ENCODE data around the gene PAX7.

Gene PAX7

DNA sequence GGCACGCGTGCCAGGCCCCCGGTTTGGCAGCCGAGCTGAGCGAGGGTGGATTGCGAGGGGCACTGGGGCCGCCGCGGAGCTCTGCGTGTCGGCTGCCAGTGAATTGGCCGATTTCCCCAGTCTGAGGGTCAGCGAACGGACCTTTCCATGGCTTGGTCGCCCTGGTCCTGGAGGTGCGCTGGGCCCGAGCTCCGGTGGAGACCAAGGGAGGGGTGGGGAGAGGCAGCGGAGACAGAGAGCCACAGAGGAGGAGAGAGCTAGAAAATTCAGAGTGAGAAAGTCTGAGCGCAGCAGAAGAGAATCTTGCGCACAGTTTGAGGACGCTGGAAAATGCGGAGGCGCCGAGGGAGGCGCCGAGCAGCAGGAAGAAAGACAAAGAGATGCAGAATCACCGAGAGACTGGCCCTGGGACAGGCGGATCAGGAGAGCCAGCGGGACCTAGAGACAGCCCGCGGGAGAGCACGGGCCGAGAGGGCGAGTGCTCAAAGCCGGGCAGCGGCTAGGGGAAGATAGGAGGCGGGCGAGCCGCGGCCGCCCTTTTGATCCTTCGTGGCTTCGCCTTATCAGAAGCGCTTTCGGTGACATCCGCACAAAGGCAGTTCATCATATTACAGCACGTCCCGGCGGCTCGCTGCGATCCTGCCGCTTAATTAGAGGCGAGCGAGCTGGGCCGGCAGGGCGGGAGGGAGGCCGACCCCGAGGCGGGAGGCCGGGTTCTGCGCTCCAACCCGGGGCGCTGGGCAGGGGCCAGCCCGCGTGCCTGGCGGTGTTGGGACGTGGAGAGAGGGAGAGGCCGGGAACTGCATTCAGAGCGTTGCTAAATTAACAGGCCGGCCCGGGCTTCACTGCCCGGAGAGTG lies 12.7 kb downstream of the PAX7 start:
- peaks cover 98% of the 10 kb centered on the region for H3K27me3 ChIP-seq (ENCODE audit: control insufficient read depth, insufficient read depth, low read length)
- peaks cover 62% of the 10 kb centered on the region for H3K4me1 ChIP-seq (ENCODE audit: control insufficient read depth, insufficient read depth, low read length)

DNA sequence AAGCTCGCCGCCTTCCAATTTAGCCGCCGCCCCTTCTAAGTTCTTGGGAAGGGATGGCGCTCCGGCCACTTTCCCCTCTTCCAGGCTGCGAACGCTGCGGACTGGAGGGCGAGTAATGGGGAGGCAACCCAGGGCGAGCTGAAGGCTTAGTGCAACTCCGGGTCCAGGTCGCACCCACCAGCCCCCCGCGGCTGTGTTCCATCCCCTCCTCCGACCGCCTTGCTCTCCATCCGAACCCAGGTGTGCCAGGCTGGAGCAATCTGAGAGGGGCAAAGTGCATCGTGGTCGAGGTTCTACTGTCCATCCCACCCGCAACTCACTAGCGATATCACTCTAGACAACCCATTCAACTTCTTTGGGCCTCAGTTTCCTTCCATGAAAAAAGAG lies 13.4 kb downstream of the PAX7 start:
- H3K9me3 ChIP-seq (ENCODE audit: control insufficient read depth, insufficient read depth, low read depth, low read length): no peaks in the 10 kb centered on the region
- peak overlapping the region; percentile 47 for H3K4me3 ChIP-seq (ENCODE audit: low read depth, low read length)
- peaks cover 98% of the 10 kb centered on the region for H3K27me3 ChIP-seq (ENCODE audit: control insufficient read depth, insufficient read depth, low read length)
- H3K36me3 ChIP-seq (ENCODE audit: control insufficient read depth, insufficient read depth, low read length): no peaks in the 10 kb centered on the region
- no peak overlapping the region for H3K27ac ChIP-seq (ENCODE audit: low read depth, low read length)
- H3K9ac ChIP-seq (ENCODE audit: low read length): no peak overlapping the region
- peaks cover 63% of the 10 kb centered on the region for H3K4me1 ChIP-seq (ENCODE audit: control insufficient read depth, insufficient read depth, low read length)

More for the DNA sequence above, 12.7 kb downstream of the PAX7 start:
- H3K36me3 ChIP-seq (ENCODE audit: control insufficient read depth, insufficient read depth, low read length): no peaks in the 10 kb centered on the region
- H3K4me3 ChIP-seq (ENCODE audit: low read depth, low read length): peak overlapping the region; percentile 47
- H3K27ac ChIP-seq (ENCODE audit: low read depth, low read length): no peak overlapping the region
- H3K9me3 ChIP-seq (ENCODE audit: control insufficient read depth, insufficient read depth, low read depth, low read length): no peaks in the 10 kb centered on the region
- H3K9ac ChIP-seq (ENCODE audit: low read length): peak overlapping the region; percentile 36

DNA sequence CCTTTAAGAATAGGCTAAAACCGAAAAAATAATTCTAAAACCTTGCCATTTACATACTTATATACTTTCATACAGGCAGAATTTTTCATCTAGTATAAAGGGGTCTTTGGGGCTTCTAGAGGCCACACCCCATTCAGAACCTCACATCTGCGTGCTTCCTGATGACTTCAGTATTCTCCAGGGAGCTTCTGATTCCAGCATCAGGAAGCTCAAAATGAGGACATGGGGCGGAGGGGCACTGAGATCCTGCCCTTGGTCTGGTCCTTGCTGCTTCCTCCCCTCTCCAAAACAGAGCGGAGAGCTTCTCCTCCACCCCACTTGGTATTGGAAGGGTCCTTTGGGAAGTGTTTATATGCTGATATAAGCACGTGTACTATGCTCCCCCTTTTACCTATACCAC lies 13.8 kb downstream of the PAX7 start:
- H3K9ac ChIP-seq (ENCODE audit: low read length): no peak overlapping the region
- peaks cover 63% of the 10 kb centered on the region for H3K4me1 ChIP-seq (ENCODE audit: control insufficient read depth, insufficient read depth, low read length)
- H3K9me3 ChIP-seq (ENCODE audit: control insufficient read depth, insufficient read depth, low read depth, low read length): no peaks in the 10 kb centered on the region
- H3K27ac ChIP-seq (ENCODE audit: low read depth, low read length): no peak overlapping the region
- peaks cover 98% of the 10 kb centered on the region for H3K27me3 ChIP-seq (ENCODE audit: control insufficient read depth, insufficient read depth, low read length)
- no peaks in the 10 kb centered on the region for H3K36me3 ChIP-seq (ENCODE audit: control insufficient read depth, insufficient read depth, low read length)
- no peak overlapping the region; the same call in 1 of the 2 replicates for H3K4me3 ChIP-seq (ENCODE audit: low read depth, low read length)

DNA sequence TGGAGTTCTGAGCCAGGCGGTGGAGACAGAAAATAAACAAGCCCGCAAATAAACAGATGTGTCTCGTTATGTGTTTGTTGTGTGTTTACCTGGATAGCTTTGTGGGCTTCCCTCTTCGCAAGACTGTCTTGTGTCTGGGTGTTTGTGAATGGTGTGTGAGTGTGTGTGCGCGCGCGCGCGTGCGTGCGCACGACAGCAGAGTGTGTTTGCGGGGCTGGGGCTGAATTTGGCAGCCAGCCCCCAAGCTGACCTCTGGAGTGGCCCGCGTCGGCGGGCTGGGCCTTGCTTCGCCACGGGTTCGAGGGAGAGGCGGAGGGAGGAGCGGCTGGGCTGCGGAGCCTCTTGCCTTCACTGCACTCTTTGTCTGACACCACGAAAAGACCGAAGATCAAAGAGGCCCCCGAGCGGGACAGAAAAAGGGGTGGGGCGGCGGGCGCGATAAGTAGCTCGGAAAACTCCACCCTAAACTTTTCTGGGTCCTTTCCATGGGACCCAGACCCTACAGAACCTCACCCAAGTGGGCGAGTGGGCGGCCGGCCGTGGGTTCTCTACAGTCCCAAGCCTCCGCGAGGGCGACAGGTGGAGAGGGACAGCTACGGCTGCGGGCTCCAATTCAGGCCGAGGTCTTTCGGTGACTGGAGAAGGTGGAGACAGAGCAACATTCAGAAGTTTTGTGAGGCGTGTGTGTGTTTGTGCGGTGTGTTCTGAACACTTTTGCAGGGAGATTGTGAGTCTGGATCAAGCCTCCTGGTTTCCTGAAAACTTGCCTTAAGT lies 14.5 kb downstream of the PAX7 start:
- Histone ChIP-seq H3K36me3 (ENCODE audit: control insufficient read depth, insufficient read depth, low read length) (no peaks in the 10 kb centered on the region), H3K9me3 (ENCODE audit: control insufficient read depth, insufficient read depth, low read depth, low read length) (no peaks in the 10 kb centered on the region), H3K4me1 (ENCODE audit: control insufficient read depth, insufficient read depth, low read length) (peaks cover 67% of the 10 kb centered on the region), H3K27ac (ENCODE audit: low read depth, low read length) (no peak overlapping the region), H3K9ac (ENCODE audit: low read length) (no peak overlapping the region), H3K27me3 (ENCODE audit: control insufficient read depth, insufficient read depth, low read length) (peaks cover 98% of the 10 kb centered on the region), H3K4me3 (ENCODE audit: low read depth, low read length) (no peak overlapping the region)

DNA sequence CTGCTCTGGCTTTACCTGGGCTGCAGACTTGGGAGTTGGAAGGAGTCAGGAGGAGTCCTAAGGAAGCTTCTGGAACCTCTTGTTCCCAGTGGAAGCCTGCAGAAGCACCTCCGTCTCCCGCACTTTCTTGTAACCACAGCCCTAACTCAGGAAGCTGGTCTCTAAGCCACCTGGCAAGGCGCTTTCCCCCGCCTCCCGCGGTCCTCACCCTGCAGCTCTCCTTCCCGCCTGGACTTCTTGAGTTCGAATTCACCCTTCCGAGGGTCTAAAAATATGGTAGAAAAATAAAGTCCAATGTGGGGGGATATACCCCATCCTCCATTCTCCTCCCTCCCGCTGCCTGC lies 15.1 kb downstream of the PAX7 start:
- H3K4me1 ChIP-seq (ENCODE audit: control insufficient read depth, insufficient read depth, low read length): peaks cover 73% of the 10 kb centered on the region
- no peaks in the 10 kb centered on the region for H3K36me3 ChIP-seq (ENCODE audit: control insufficient read depth, insufficient read depth, low read length)
- H3K27ac ChIP-seq (ENCODE audit: low read depth, low read length): no peak overlapping the region
- H3K27me3 ChIP-seq (ENCODE audit: control insufficient read depth, insufficient read depth, low read length): peaks cover 98% of the 10 kb centered on the region
- no peak overlapping the region for H3K4me3 ChIP-seq (ENCODE audit: low read depth, low read length)
- H3K9me3 ChIP-seq (ENCODE audit: control insufficient read depth, insufficient read depth, low read depth, low read length): no peaks in the 10 kb centered on the region
- H3K9ac ChIP-seq (ENCODE audit: low read length): no peak overlapping the region

DNA sequence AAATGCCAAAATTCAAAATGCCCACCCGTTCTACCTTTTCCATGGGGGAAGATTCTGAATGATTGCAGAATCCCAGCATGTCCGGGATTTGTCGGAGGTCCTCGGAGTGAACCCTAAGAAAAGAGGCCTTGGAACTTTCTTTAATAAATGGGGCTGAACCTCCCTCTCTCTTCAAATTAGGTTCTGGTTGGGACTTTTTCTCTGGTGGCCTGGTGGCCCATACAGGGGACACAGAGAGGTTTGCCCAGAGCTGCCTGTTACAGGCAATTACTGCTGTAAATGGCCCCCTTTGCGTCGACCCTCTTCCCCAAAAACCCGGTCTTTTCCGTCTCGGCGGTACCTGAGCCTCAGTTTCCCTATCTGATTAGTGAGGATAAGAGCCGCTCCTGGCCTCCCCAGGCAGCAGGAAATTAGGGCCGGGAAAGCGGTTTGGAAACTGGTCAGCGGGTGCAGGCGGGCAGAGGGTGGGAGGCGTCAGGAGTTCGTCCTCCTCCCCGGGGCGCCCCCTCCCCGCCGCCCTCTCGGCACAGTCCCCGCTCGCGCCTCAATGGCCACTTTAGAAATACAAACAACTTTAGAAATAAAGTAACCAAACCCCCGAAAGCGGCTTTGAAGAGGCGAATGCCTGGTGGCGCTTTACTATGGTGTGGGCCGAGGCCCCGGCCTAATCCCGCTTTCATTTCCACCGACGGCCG lies 15.6 kb downstream of the PAX7 start:
- peak overlapping the region; percentile 33 for H3K4me3 ChIP-seq (ENCODE audit: low read depth, low read length)
- H3K27ac ChIP-seq (ENCODE audit: low read depth, low read length): no peak overlapping the region
- H3K36me3 ChIP-seq (ENCODE audit: control insufficient read depth, insufficient read depth, low read length): no peaks in the 10 kb centered on the region
- H3K4me1 ChIP-seq (ENCODE audit: control insufficient read depth, insufficient read depth, low read length): peaks cover 73% of the 10 kb centered on the region
- H3K9me3 ChIP-seq (ENCODE audit: control insufficient read depth, insufficient read depth, low read depth, low read length): no peaks in the 10 kb centered on the region
- peaks cover 98% of the 10 kb centered on the region for H3K27me3 ChIP-seq (ENCODE audit: control insufficient read depth, insufficient read depth, low read length)
- H3K9ac ChIP-seq (ENCODE audit: low read length): no peak overlapping the region

DNA sequence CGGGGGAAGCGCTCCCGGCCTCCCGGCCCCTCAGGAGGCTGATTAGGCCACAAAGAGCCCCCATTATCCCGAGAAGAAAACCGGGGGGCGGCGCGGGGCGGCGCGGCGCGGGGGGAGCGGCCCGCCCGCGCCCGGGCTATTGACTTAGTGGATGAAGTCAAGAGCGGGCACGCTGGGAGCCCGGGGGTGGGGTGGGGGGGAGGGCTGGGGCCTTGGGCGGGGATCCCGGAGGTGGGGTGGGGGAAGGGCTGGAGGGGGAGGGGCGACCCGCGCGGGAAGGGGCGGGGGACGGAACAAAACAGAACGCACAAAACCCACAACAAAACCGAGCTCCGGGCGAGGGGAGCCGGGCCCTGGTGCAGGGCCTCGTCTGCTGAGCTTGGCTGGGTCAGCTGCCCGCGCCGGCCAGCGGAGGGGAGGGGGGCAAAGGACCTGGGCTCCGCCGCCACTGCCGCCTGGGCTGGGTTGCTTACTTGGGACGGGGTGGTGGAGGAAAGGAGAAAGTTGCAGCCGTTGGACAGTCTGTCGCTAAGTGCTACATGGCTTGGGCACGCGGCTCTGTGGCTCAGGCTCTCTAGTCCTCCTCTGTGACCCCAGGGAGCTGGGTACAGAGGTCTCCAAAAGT lies 16.3 kb downstream of the PAX7 start:
- Histone ChIP-seq H3K4me1 (ENCODE audit: control insufficient read depth, insufficient read depth, low read length) (peaks cover 71% of the 10 kb centered on the region), H3K9me3 (ENCODE audit: control insufficient read depth, insufficient read depth, low read depth, low read length) (no peaks in the 10 kb centered on the region), H3K4me3 (ENCODE audit: low read depth, low read length) (peak overlapping the region; percentile 41), H3K27ac (ENCODE audit: low read depth, low read length) (no peak overlapping the region), H3K9ac (ENCODE audit: low read length) (no peak overlapping the region), H3K27me3 (ENCODE audit: control insufficient read depth, insufficient read depth, low read length) (peaks cover 97% of the 10 kb centered on the region), H3K36me3 (ENCODE audit: control insufficient read depth, insufficient read depth, low read length) (no peaks in the 10 kb centered on the region)

DNA sequence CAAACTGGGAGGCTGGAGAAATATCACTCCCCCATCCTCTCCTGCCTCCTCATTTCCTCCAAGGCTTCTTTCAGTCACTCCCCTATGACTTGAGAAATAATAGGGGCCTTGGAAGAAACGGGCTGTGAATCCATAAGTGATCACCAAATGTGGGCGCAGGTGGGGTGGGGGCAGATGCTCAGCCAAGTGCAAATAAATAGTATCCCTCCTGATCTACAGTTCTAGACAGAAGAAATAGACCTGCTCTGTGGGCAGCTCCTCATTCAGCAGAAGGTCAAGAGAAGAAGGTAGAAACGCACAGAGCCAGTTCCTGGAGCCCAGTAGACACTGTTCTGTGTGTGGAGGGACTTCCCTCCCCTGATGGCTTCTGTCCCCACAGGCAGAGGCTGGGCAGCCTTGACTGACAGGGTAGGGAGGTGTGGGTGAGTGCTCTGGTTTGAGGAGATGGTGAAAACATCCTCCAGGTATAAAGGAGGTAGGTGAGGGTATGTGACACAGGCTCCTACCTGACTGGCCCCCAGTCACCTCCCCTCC lies 17.1 kb downstream of the PAX7 start:
- H3K4me1 ChIP-seq (ENCODE audit: control insufficient read depth, insufficient read depth, low read length): peaks cover 73% of the 10 kb centered on the region

DNA sequence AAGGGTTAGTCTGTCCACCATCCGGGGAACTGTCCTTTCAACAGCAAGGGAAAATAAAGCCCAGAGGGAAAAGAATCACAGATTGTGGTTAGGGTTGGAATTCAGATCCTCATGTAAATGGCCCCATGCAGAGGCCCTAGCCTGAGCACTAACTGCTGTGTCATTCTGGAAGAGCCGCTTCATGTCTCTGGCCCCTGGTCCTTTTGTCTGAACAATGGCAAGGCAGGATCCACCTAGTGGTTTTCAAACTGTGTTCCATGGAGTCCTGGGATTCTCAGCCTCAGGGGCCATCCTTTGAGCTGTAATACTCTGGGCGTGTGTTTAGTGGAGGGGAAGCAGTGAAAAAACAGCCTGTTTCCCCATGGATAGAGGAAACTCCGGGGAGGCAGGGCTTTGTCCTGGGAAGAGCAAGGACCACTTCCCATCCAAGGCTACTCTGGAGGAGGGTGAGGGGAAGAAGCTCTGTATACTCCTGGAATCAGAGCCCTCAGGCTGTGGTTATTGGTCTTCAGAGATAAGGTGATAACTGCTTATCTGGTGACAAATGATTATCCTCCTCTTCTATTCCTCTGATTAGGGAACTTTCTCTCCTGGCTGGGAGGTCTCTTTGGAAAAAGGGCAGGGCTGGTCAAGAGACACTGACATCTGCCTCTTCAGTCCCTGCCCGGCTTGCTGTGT lies 19.2 kb downstream of the PAX7 start:
- Histone ChIP-seq H3K27ac (ENCODE audit: low read depth, low read length) (no peak overlapping the region), H3K4me1 (ENCODE audit: control insufficient read depth, insufficient read depth, low read length) (peaks cover 70% of the 10 kb centered on the region), H3K27me3 (ENCODE audit: control insufficient read depth, insufficient read depth, low read length) (peaks cover 97% of the 10 kb centered on the region), H3K9ac (ENCODE audit: low read length) (peak overlapping the region; percentile 21), H3K4me3 (ENCODE audit: low read depth, low read length) (no peak overlapping the region), H3K36me3 (ENCODE audit: control insufficient read depth, insufficient read depth, low read length) (no peaks in the 10 kb centered on the region), H3K9me3 (ENCODE audit: control insufficient read depth, insufficient read depth, low read depth, low read length) (no peaks in the 10 kb centered on the region)

More for the DNA sequence above, 17.1 kb downstream of the PAX7 start:
- Histone ChIP-seq H3K27ac (ENCODE audit: low read depth, low read length) (no peak overlapping the region), H3K27me3 (ENCODE audit: control insufficient read depth, insufficient read depth, low read length) (peaks cover 97% of the 10 kb centered on the region), H3K4me3 (ENCODE audit: low read depth, low read length) (no peak overlapping the region), H3K36me3 (ENCODE audit: control insufficient read depth, insufficient read depth, low read length) (no peaks in the 10 kb centered on the region), H3K9me3 (ENCODE audit: control insufficient read depth, insufficient read depth, low read depth, low read length) (no peaks in the 10 kb centered on the region), H3K9ac (ENCODE audit: low read length) (no peak overlapping the region)

DNA sequence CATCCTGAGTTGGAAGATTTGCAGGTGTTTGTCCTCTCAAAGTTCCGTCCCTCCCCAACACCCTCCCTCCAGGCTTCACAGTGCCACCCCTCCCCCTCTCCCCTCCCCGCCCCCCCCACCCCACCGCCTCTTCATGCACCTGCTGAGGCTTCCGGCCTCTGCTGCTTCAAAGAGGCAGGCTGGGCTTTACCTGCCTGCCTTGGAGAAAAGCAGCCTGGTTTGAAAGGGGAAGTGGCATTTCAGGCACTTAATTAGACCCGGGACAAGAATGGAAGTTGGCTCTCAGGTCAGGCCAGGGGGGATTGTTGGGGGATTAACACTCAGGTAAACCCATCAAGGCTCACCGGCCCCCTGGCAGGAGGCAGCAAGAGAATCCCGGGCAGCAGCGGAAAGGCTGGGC lies 21.1 kb downstream of the PAX7 start:
- no peaks in the 10 kb centered on the region for H3K36me3 ChIP-seq (ENCODE audit: control insufficient read depth, insufficient read depth, low read length)
- no peak overlapping the region for H3K9ac ChIP-seq (ENCODE audit: low read length)
- no peak overlapping the region for H3K27ac ChIP-seq (ENCODE audit: low read depth, low read length)
- no peak overlapping the region for H3K4me3 ChIP-seq (ENCODE audit: low read depth, low read length)
- peaks cover 98% of the 10 kb centered on the region for H3K27me3 ChIP-seq (ENCODE audit: control insufficient read depth, insufficient read depth, low read length)
- no peaks in the 10 kb centered on the region for H3K9me3 ChIP-seq (ENCODE audit: control insufficient read depth, insufficient read depth, low read depth, low read length)
- H3K4me1 ChIP-seq (ENCODE audit: control insufficient read depth, insufficient read depth, low read length): peaks cover 62% of the 10 kb centered on the region

Measured in HUES6 (cell line).